NB4 (cell line): Measurements from ENCODE around the gene NRXN3.

ENCODE experiments used
- DNase-seq: peaks from one replicate; pipeline ENCODE4 v3.0.0; 2010; ENCODE audit warnings: low read depth
- H3K4me3 ChIP-seq: one replicate; pipeline ENCODE4 v1.5.1; 2011; ENCODE audit warnings: mild to moderate bottlenecking, low read depth, low read length, moderate library complexity
- CTCF ChIP-seq: IDR thresholded peaks from one replicate; pipeline ENCODE4 v1.5.1; 2012; ENCODE audit warnings: low read depth, low read length
- MAX ChIP-seq: IDR thresholded peaks from 2 replicates; pipeline ENCODE4 v1.6.1; 2011; ENCODE audit warnings: low read depth, low read length
- MYC ChIP-seq: IDR thresholded peaks from 2 replicates; pipeline ENCODE4 v1.6.1; 2011; ENCODE audit warnings: low read depth, low read length
- POLR2A ChIP-seq: IDR thresholded peaks from 2 replicates; pipeline ENCODE4 v1.6.1; 2011; ENCODE audit warnings: mild to moderate bottlenecking; ENCODE audit not compliant: insufficient read length; ENCODE audit errors: extremely low read depth

Gene NRXN3

GRCh38 chr14:79363291-79363690, 1193.1 kb downstream of the NRXN3 start:
- DNase-seq = no peak
- TF ChIP-seq MYC (no peak), MAX (no peak), POLR2A (no peak), CTCF (no peak)
- H3K4me3 ChIP-seq = no peak overlapping the region

- H3K4me3 ChIP-seq = no peak overlapping the region
- TF ChIP-seq MYC (no peak), MAX (no peak), POLR2A (no peak), CTCF (no peak)
- DNase-seq = peak; percentile 6
Observed at GRCh38 chr14:79369359-79370332, 1199.5 kb downstream of the NRXN3 start.

GRCh38 chr14:79370969-79371368, 1200.8 kb downstream of the NRXN3 start:
- no peak overlapping the region for H3K4me3 ChIP-seq
- no peak for TF ChIP-seq CTCF
- TF ChIP-seq MAX = no peak
- TF ChIP-seq POLR2A = no peak
- no peak for TF ChIP-seq MYC
- no peak for DNase-seq

GRCh38 chr14:79373451-79373850, 1203.3 kb downstream of the NRXN3 start:
- no peak overlapping the region for H3K4me3 ChIP-seq
- no peak for DNase-seq
- TF ChIP-seq MYC (no peak), CTCF (no peak), POLR2A (no peak), MAX (no peak)

GRCh38 chr14:79375356-79375755, 1205.2 kb downstream of the NRXN3 start:
- TF ChIP-seq MYC (no peak), POLR2A (no peak), CTCF (no peak), MAX (no peak)
- no peak overlapping the region for H3K4me3 ChIP-seq
- DNase-seq = no peak
